Posterior cingulate gyrus (tissue), 11 donors: ENCODE data around the gene SEMA5B.

Source experiments
- DNase-seq, 10 donors: peaks; one replicate each; pipeline versions ENCODE4 v3.0.0 to v3.0.0-alpha.2; 2020 to 2021; ENCODE audit warnings: mixed read lengths in 3 of 10
- intact Hi-C: fragments of 100-400 bp; cut with DNase I; formaldehyde crosslinking; loops from one replicate; pipeline ENCODE4 v1.15.1; 2023

Gene SEMA5B

GRCh38 chr3:122956693-122957455 lies 70.7 kb downstream of the SEMA5B start:
- intact Hi-C loops = no loop called here
- DNase-seq = peak in 1 of 10 donors; percentile 65

GRCh38 chr3:122955916-122956692 lies 71.5 kb downstream of the SEMA5B start:
- intact Hi-C loops = no loop called here
- DNase-seq = peak in 1 of 10 donors; percentile 52

- intact Hi-C loops = no loop called here
- DNase-seq = no peak
Measured at GRCh38 chr3:122952520-122952919, 75.0 kb downstream of the SEMA5B start.

GRCh38 chr3:122948408-122948807 lies 79.2 kb downstream of the SEMA5B start:
- intact Hi-C loops = no loop called here
- DNase-seq = peak in 1 of 10 donors; percentile 26

- DNase-seq = no peak
- intact Hi-C loops = no loop called here
Measured at GRCh38 chr3:122947738-122948137, 79.8 kb downstream of the SEMA5B start.

- intact Hi-C loops = no loop called here
- no peak for DNase-seq
Measured at GRCh38 chr3:122947196-122947595, 80.4 kb downstream of the SEMA5B start.

- DNase-seq = no peak
- intact Hi-C loops = no loop called here
Measured at GRCh38 chr3:122946185-122946584, 81.4 kb downstream of the SEMA5B start.

- intact Hi-C loops = no loop called here
- no peak for DNase-seq
Measured at GRCh38 chr3:122945230-122945629, 82.3 kb downstream of the SEMA5B start.

- DNase-seq = no peak
- intact Hi-C loops = no loop called here
Measured at GRCh38 chr3:122944671-122945161, 82.8 kb downstream of the SEMA5B start.

GRCh38 chr3:122943828-122944190 lies 83.8 kb downstream of the SEMA5B start:
- no peak for DNase-seq
- intact Hi-C loops = loop anchor here (1.0 kb wide), 2 partner anchors 84 to 314 kb away; no protein-coding TSS in a partner anchor

- intact Hi-C loops = loop anchor here (1.0 kb wide), 2 partner anchors 85 to 315 kb away; no protein-coding TSS in a partner anchor
- DNase-seq = peak; percentile 40 to 96 (median 74)
Measured at GRCh38 chr3:122942937-122943827, 84.4 kb downstream of the SEMA5B start.

- no peak for DNase-seq
- intact Hi-C loops = no loop called here
Measured at GRCh38 chr3:122942239-122942638, 85.3 kb downstream of the SEMA5B start.

- intact Hi-C loops = no loop called here
- no peak for DNase-seq
Measured at GRCh38 chr3:122941228-122942206, 86.0 kb downstream of the SEMA5B start.

- no peak for DNase-seq
- intact Hi-C loops = no loop called here
Measured at GRCh38 chr3:122940628-122941086, 86.9 kb downstream of the SEMA5B start.

GRCh38 chr3:122938783-122939425 lies 88.7 kb downstream of the SEMA5B start:
- peak in 1 of 10 donors; percentile 33 for DNase-seq
- intact Hi-C loops = no loop called here

GRCh38 chr3:122937745-122938144 lies 89.8 kb downstream of the SEMA5B start:
- peak in 1 of 10 donors; percentile 12 for DNase-seq
- intact Hi-C loops = no loop called here

- intact Hi-C loops = no loop called here
- peak in 1 of 10 donors; percentile 13 for DNase-seq
Measured at GRCh38 chr3:122936986-122937385, 90.6 kb downstream of the SEMA5B start.

GRCh38 chr3:122936335-122936734 lies 91.2 kb downstream of the SEMA5B start:
- intact Hi-C loops = no loop called here
- peak in 3 of 10 donors; percentile 27 to 76 (median 28) for DNase-seq

- intact Hi-C loops = no loop called here
Measured at GRCh38 chr3:122934251-122934650, 93.3 kb downstream of the SEMA5B start.

More at GRCh38 chr3:122934251-122934650, 93.3 kb downstream of the SEMA5B start:
- no peak for DNase-seq
